HG03175 (cell line): ENCODE results near the gene MARCHF10.

Source experiments
- ATAC-seq: cut with Tn5 transposase; IDR thresholded peaks from one replicate; pipeline ENCODE4 v1.9.1; 2021; ENCODE audit warnings: mild to moderate bottlenecking, moderate library complexity; ENCODE audit not compliant: unreplicated experiment

Gene MARCHF10

DNA sequence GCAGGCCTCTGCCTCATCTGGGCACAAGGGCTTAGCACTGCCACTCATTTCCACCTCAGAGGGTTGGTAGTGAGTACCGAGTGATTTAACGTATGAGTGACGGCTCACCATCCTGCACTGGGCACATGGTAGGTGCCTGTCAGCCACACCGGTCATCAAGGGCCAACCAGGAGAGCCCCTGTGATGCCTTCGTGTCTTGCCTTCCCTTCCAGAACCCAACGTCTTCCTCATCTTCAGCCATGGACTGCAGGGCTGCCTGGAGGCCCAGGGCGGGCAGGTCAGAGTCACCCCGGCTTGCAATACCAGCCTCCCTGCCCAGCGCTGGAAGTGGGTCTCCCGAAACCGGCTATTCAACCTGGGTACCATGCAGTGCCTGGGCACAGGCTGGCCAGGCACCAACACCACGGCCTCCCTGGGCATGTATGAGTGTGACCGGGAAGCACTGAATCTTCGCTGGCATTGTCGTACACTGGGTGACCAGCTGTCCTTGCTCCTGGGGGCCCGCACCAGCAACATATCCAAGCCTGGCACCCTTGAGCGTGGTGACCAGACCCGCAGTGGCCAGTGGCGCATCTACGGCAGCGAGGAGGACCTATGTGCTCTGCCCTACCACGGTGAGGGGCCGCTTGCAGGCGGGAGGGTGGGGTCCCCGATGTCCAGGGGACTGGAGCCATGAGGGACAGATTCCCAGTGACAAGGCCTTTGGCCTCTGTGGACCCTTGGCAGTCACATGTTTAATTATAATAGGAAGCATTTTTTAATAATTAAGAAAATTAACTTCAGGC, 143.6 kb downstream of the MARCHF10 start:
- ATAC-seq = no peak

DNA sequence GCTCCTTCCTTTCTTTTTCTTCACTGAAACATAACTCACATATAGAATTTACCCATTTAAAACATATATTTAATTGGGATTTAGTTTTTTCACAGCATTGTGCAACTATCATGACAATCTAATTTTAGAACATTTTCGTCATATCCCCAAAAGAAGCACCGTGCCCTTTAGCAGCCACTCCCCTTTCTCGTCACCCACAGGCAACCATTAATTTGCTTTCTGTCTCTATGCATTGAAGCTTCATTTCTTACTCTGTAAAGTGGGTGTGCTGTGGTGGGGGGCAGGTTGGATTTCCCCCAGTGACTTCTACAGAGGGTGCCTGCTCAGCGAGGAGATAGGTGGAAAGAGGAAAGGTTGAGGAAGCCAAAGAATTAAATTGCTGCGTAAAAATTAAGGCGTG, 144.8 kb downstream of the MARCHF10 start:
- no peak for ATAC-seq

GRCh38 chr17:62662855-62663254, 145.3 kb downstream of the MARCHF10 start:
- ATAC-seq = no peak

GRCh38 chr17:62661337-62661736, 146.8 kb downstream of the MARCHF10 start:
- ATAC-seq = no peak

GRCh38 chr17:62660629-62661118, 147.4 kb downstream of the MARCHF10 start:
- no peak for ATAC-seq

GRCh38 chr17:62658136-62658920, 149.8 kb downstream of the MARCHF10 start:
- no peak for ATAC-seq

DNA sequence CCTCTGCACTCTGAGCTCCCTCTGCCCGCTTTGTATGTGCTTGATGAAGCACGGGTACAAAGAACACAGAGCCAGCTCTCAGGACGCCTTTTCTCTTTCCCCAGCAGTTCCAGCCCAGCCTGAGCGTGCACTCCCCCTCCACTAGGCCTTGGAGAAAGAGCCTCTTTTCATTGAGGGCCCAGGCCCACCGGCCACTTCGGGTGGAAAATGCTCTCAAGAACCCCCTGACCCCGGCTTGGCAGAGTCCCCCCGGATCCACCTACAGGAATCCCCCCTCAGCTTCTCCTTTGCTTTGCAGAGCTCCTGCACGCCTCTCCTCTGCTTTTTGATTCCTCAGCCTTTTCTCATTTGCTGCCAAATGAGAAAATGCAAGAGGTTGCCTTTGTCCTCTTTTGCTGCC, 150.4 kb downstream of the MARCHF10 start:
- no peak for ATAC-seq

- ATAC-seq = no peak
Measured at GRCh38 chr17:62657145-62657665, 150.9 kb downstream of the MARCHF10 start.

GRCh38 chr17:62656446-62656845, 151.7 kb downstream of the MARCHF10 start:
- ATAC-seq = no peak

DNA sequence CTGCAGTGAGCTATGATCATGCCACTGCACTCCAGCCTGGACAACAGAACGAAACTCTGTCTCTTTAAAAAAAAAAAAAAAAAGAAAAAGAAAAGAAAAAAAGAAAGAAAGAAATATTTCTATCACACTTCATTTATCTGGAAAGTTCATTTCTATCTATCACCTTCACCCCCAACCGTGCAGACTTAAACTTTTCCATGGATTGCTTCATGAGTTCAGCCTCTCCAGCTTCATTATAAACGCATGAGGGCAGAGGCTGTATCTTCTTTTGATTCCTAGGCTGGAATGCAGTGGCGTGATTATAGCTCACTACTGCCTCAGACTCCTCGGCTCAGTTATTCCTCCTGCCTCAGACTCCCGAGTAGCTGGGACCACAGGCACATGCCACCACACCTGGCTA, 152.5 kb downstream of the MARCHF10 start:
- no peak for ATAC-seq

GRCh38 chr17:62653826-62654761, 154.0 kb downstream of the MARCHF10 start:
- ATAC-seq = no peak

- peak; percentile 84 for ATAC-seq
Measured at GRCh38 chr17:62653002-62653825, 154.9 kb downstream of the MARCHF10 start.

GRCh38 chr17:62652251-62653001, 155.7 kb downstream of the MARCHF10 start:
- ATAC-seq = no peak
